GM12864 (cell line): ENCODE measurements around the gene XRCC6.

Experiments
- DNase-seq: peaks from one replicate; pipeline ENCODE4 v3.0.0-alpha.2; 2011; ENCODE audit warnings: low read depth
- H3K4me3 ChIP-seq: 2 replicates; pipeline ENCODE4 v1.5.1; 2011; ENCODE audit warnings: mild to moderate bottlenecking, low read depth, low read length, control low read depth
- TF ChIP-seq, protein P1 (sequence below): IDR thresholded peaks from 2 replicates; pipeline ENCODE4 v1.5.1; 2011; ENCODE audit warnings: low read depth, mild to moderate bottlenecking, moderate library complexity, low read length, control low read depth, inconsistent platforms; ENCODE audit errors: missing control alignments

The XRCC6 gene

DNA sequence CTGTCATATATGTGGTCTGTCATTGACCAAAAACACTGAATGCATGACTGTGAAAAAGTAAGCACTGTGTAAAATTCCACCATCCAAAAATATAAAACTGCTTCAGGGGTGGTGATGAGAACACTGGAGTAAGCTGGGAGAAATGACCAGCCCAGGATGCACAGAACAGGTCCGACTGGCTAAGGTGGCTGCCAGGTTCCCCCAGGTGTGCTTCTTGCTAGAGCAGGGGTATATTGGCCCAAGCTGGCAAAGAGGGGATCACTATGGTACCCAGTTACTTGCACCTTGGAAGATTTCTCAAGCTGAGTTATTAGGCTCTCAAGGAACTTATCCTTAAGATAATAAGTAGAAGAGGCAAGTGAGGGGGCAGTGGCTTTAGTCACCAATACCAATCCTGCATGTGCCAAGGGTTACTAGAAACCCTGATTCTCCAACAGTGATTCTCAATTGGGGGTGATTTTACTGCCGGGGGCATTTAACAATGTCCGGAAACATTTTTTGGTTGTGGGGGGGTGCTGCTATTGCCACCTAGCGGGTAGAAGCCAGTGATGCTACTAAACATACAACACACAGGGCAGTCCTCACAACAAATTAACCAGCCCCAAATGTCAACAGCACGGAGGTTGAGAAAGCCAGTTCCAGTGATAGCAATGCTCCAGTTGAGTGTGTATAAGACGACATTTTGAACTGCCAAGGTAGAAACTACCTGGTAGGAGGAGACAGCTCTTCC, 51.9 kb downstream of the XRCC6 start:
- DNase-seq = no peak
- H3K4me3 ChIP-seq = no peak overlapping the region
- TF ChIP-seq, protein P1, sequence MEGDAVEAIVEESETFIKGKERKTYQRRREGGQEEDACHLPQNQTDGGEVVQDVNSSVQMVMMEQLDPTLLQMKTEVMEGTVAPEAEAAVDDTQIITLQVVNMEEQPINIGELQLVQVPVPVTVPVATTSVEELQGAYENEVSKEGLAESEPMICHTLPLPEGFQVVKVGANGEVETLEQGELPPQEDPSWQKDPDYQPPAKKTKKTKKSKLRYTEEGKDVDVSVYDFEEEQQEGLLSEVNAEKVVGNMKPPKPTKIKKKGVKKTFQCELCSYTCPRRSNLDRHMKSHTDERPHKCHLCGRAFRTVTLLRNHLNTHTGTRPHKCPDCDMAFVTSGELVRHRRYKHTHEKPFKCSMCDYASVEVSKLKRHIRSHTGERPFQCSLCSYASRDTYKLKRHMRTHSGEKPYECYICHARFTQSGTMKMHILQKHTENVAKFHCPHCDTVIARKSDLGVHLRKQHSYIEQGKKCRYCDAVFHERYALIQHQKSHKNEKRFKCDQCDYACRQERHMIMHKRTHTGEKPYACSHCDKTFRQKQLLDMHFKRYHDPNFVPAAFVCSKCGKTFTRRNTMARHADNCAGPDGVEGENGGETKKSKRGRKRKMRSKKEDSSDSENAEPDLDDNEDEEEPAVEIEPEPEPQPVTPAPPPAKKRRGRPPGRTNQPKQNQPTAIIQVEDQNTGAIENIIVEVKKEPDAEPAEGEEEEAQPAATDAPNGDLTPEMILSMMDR = peak; percentile 60

DNA sequence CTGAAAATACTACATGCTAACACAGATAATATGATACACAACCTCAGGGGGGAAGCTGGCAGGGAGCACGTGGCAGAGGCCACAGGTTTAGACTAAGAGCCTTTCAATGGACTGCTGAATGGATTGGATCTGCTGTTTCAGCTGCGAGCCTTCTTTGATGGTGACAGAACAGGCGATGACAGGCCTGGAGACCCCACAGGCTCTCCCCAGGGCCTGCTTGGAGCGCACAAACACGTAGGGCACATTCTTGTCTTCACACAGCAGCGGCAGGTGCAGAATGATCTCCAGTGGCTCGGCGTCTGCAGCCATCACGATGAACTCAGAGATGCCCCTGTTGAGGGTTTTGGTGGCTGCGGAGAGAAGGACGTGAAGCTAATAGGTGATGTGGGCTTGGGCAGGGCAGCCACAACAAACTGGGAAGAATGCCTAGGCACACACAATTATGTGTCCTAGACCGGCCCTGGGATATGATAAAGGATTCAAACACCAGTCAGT, 53.8 kb downstream of the XRCC6 start:
- DNase-seq = no peak
- TF ChIP-seq, protein P1 = no peak
- H3K4me3 ChIP-seq = no peak overlapping the region

DNA sequence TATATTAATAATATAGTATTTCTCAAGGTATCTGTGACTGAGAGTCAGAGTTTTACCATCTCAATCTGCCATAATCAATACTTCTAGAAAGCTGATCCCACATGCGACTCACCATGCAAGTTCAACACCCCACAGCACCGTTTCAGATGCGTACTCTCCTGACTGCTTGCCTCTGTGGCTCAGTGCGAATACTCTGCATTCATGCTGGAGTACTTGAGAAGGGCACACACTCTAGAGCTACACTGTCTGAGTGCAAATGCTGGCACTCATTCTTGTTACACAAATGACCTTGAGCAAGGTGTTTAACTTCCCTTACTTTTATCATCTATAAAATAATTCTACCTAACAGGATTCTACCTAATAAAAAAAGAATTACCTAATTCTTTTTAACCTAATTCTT, 55.0 kb downstream of the XRCC6 start:
- TF ChIP-seq, protein P1 = no peak
- DNase-seq = no peak
- H3K4me3 ChIP-seq = no peak overlapping the region

DNA sequence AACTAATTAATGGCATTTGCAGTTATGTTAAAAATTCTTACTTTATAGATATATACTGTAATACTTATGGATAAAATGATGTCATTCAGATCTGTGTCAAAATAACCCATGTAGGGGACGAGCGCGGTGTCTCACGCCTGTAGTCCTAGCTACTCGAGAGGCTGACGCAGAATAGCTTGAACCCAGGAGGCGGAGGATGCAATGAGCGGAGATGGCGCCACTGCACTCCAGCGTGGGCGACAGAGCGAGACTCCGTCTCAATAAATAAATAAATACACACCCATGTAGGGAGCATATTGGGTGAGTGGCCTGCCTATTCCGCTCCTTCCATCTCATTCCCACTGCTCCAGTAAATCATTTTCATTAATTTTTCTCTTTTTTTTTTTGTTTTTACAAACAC, 60.5 kb downstream of the XRCC6 start:
- peak overlapping the region; percentile 70; the same call in 1 of the 2 replicates for H3K4me3 ChIP-seq
- no peak for DNase-seq
- TF ChIP-seq, protein P1 = no peak

DNA sequence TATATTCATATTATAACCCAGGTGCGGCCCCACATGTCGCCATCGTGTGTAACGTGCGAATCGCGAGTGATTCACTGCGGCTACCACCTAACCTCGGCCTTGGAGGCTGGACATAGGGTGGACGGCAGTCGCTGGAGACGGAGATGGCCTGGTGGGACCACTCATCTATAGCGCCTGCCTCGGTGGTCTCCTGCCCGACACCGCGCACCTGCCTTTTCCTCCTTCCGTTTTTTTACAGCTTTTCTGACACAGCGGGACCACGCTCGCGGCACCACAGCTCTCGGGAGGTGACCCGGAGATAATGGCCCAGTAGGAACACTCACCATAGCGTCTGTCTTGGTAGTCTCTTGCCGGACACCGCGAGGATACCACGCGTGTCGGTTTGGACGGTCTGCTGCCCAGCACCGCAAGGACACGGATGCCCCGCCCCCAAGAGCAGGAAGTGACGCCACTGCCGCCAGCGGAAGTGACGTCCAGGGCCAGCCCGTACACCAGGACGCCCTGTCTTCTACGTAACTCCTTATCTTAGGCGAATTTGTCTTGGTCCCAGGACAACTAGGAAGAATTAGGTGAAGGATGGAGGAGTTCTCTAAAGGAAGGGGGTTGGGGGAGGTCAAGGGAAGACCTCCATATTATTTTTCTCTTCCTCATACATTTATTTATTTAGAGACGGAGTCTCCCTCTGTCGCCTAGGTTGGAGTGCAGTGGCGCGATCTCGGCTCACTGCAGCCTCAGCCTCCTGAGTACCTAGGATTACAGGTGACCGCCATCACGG, 61.1 kb downstream of the XRCC6 start:
- TF ChIP-seq, protein P1 = no peak
- no peak for DNase-seq
- H3K4me3 ChIP-seq = peak overlapping the region; percentile 70

DNA sequence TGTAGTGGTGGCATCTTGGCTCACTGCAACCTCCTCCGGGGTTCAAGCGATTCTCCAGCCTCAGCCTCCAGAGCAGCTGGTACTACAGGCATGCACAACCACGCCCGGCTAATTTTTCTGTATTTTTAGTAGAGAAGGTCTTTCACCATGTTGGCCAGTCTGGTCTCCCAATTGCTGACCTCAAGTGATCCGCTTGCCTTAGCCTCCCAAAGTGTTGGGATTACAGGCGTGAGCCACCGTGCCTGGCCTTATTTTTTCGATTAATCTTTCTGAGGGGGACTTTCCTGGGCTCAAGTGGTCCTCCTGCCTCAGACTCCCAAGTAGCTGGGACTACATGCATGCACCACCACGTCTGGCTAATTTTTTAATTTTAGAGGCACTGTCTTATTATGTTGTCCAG, 62.0 kb downstream of the XRCC6 start:
- DNase-seq = no peak
- H3K4me3 ChIP-seq = peak overlapping the region; percentile 70; the same call in 1 of the 2 replicates
- TF ChIP-seq, protein P1 = no peak
